ENCODE measurements around the gene SLC6A6.

SLC6A6 gene

GRCh38 chr3:14481646-14482036 lies 79.2 kb downstream of the SLC6A6 start:
- H3K4me3 ChIP-seq (replicated peaks; ENCODE audit: low read depth, low read length): no peak overlapping the region
- TF ChIP-seq CTCF (IDR thresholded peaks at IDR 0.05; ENCODE audit: low read depth, low read length, missing control alignments): no peak
- DNase-seq (ENCODE audit: extremely low read depth, low read depth): no peak

GRCh38 chr3:14482271-14482721 lies 79.9 kb downstream of the SLC6A6 start:
- no peak for TF ChIP-seq CTCF (IDR thresholded peaks at IDR 0.05; ENCODE audit: low read depth, low read length, missing control alignments)
- H3K4me3 ChIP-seq (replicated peaks; ENCODE audit: low read depth, low read length): no peak overlapping the region
- DNase-seq (ENCODE audit: extremely low read depth, low read depth): no peak

GRCh38 chr3:14483286-14483685 lies 80.9 kb downstream of the SLC6A6 start:
- TF ChIP-seq CTCF (IDR thresholded peaks at IDR 0.05; ENCODE audit: low read depth, low read length, missing control alignments): no peak
- H3K4me3 ChIP-seq (replicated peaks; ENCODE audit: low read depth, low read length): no peak overlapping the region
- DNase-seq (ENCODE audit: extremely low read depth, low read depth): no peak

GRCh38 chr3:14484741-14485140 lies 82.3 kb downstream of the SLC6A6 start:
- TF ChIP-seq CTCF (IDR thresholded peaks at IDR 0.05; ENCODE audit: low read depth, low read length, missing control alignments): no peak
- H3K4me3 ChIP-seq (replicated peaks; ENCODE audit: low read depth, low read length): no peak overlapping the region
- no peak for DNase-seq (ENCODE audit: extremely low read depth, low read depth)

GRCh38 chr3:14485981-14486380 lies 83.6 kb downstream of the SLC6A6 start:
- no peak for DNase-seq (ENCODE audit: extremely low read depth, low read depth)
- no peak for TF ChIP-seq CTCF (IDR thresholded peaks at IDR 0.05; ENCODE audit: low read depth, low read length, missing control alignments)

GRCh38 chr3:14486460-14486859 lies 84.1 kb downstream of the SLC6A6 start:
- no peak overlapping the region for H3K4me3 ChIP-seq (replicated peaks; ENCODE audit: low read depth, low read length)
- DNase-seq (ENCODE audit: extremely low read depth, low read depth): no peak
- TF ChIP-seq CTCF (IDR thresholded peaks at IDR 0.05; ENCODE audit: low read depth, low read length, missing control alignments): no peak

More at GRCh38 chr3:14485981-14486380, 83.6 kb downstream of the SLC6A6 start:
- no peak overlapping the region for H3K4me3 ChIP-seq (replicated peaks; ENCODE audit: low read depth, low read length)

- H3K4me3 ChIP-seq (replicated peaks; ENCODE audit: low read depth, low read length): no peak overlapping the region
- DNase-seq (ENCODE audit: extremely low read depth, low read depth): no peak
- TF ChIP-seq CTCF (IDR thresholded peaks at IDR 0.05; ENCODE audit: low read depth, low read length, missing control alignments): no peak
Observed at GRCh38 chr3:14487086-14487485, 84.7 kb downstream of the SLC6A6 start.
